Ovary (tissue), 9 donors: Measurements from ENCODE around the gene KLF13. TPM values are rescaled to one million over a fixed set of nuclear protein-coding genes. Genes with fewer than 3 reads are reported as not detected.

ENCODE experiments used
- DNase-seq, 5 donors: peaks; one replicate each; pipeline ENCODE4 v3.0.0-alpha.2; 2019 to 2020
- H3K27ac ChIP-seq, 2 donors: fragments of 200-600 bp; one replicate each; pipeline versions ENCODE4 v1.5.1 to v1.8.0; 2019 to 2022
- H3K27me3 ChIP-seq: fragments of 200-600 bp; one replicate; pipeline ENCODE4 v1.8.0; 2022
- H3K36me3 ChIP-seq: fragments of 200-600 bp; sonication (generic); one replicate; pipeline ENCODE4 v1.5.1; 2019
- H3K4me1 ChIP-seq: one replicate; pipeline ENCODE4 v1.8.1; 2013; ENCODE audit warnings: mild to moderate bottlenecking, moderate library complexity; ENCODE audit not compliant: insufficient read depth
- H3K4me3 ChIP-seq: fragments of 200-600 bp; sonication (generic); one replicate; pipeline ENCODE4 v1.5.1; 2017
- H3K9me3 ChIP-seq, 2 donors: fragments of 200-600 bp in 1 of 2; sonication (generic) in 1 of 2; one replicate each; pipeline versions ENCODE4 v1.5.1 to v1.8.1; 2013 to 2019; ENCODE audit warnings: mild to moderate bottlenecking in 1 of 2, moderate library complexity in 1 of 2
- CTCF ChIP-seq, 3 donors: fragments of 450-650 bp in 2 of 3; fragments of 200-600 bp in 1 of 3; IDR thresholded peaks; one replicate each; pipeline versions ENCODE4 v1.5.1 to v1.8.0; 2016 to 2022; ENCODE audit warnings: antibody characterized with exemption in 3 of 3, mild to moderate bottlenecking in 1 of 3
- EP300 ChIP-seq: sonication (generic); formaldehyde crosslinking; IDR thresholded peaks from one replicate; pipeline ENCODE4 v1.6.1; 2017; ENCODE audit warnings: antibody characterized with exemption
- POLR2A ChIP-seq: fragments of 450-650 bp; IDR thresholded peaks from one replicate; pipeline ENCODE4 v1.6.1; 2017; ENCODE audit warnings: antibody characterized with exemption, mild to moderate bottlenecking, moderate library complexity
- WGBS, 3 donors: extraction: QIAGEN DNeasy Blood & Tissue Kit in 1 of 3; methylation state at CpG; one replicate each; pipeline versions ENCODE4 v1.1.5 to v1.1.7; 2013 to 2017; 5-methylcytosine and 5-hydroxymethylcytosine counted together
- intact Hi-C, 4 donors: fragments of 100-400 bp; cut with DNase I; formaldehyde crosslinking; loops; one replicate each; pipeline versions ENCODE4 v1.11.0 to v1.15.1; 2022 to 2023
- polyA plus RNA-seq, 2 donors: library from polyadenylated mRNA; stranded (reverse); fragments of 200-250 nt in 1 of 2; fragments of 350-450 nt in 1 of 2; fragmentation: Illumina TruSeq in 1 of 2; extraction: RNeasy Lipid Tissue Mini Kit (QIAGEN cat#74804) in 1 of 2; gene quantifications; one replicate each; pipeline ENCODE4 v1.2.3, GENCODE V29; 2013 to 2014
- total RNA-seq, 7 donors: library from RNA; depleted of rRNA in 2 of 7; stranded (reverse); fragments of >200 nt in 2 of 7; fragmentation: NEBNext Ultra II Directional in 3 of 7; extraction: Animal tissue kit (Norgen Biotek cat#: 25700) in 3 of 7; gene quantifications; one replicate each; pipeline versions ENCODE4 v1.1.0 to v1.2.4, GENCODE V29; 2016 to 2023
- donor health status: DM: no; HTN: no; CAD: no; lungs with moderate emphysema.
- donor health status: DM: no; HTN: no; CAD: no.
- donor health status: Bipolar disorder and iron deficiency.
- donor health status: DM: yes; HTN: yes; CAD: no.
- donor health status: DM: no; HTN: no; CAD: no.
- donor health status: DM: yes; HTN: yes; CAD: no.

Gene KLF13
- total and polyA plus RNA-seq, 9 donors = 14.8 to 58.2 (median 36.0) TPM

- no peak for DNase-seq
- 42 to 51% (median 44%) methylated on average over 6 of the region's 6 CpGs for WGBS, 3 donors
- no peak for TF ChIP-seq EP300
- no peak for TF ChIP-seq CTCF (IDR thresholded peaks at IDR 0.05)
- no peak for TF ChIP-seq POLR2A
- Histone ChIP-seq H3K27me3 (no peaks in the 10 kb centered on the region), H3K4me3 (no peak overlapping the region), H3K36me3 (no peaks in the 10 kb centered on the region), H3K9me3 (no peaks in the 10 kb centered on the region), H3K4me1 (no peaks in the 10 kb centered on the region), H3K27ac (peak overlapping the region in 1 of 2 donors; percentile 43)
- intact Hi-C loops = no loop called here
Observed at GRCh38 chr15:31403096-31403495, 76.5 kb downstream of the KLF13 start.

GRCh38 chr15:31403606-31404005 is 77.0 kb downstream of the KLF13 start:
- WGBS, 3 donors = 75 to 79% (median 79%) methylated on average over 5 of the region's 5 CpGs
- intact Hi-C loops = no loop called here
- Histone ChIP-seq H3K4me3 (no peak overlapping the region), H3K27me3 (no peaks in the 10 kb centered on the region), H3K36me3 (no peaks in the 10 kb centered on the region), H3K4me1 (no peaks in the 10 kb centered on the region), H3K27ac (peak overlapping the region in 1 of 2 donors; percentile 4), H3K9me3 (no peaks in the 10 kb centered on the region)
- no peak for DNase-seq
- TF ChIP-seq EP300 (no peak), POLR2A (no peak), CTCF (IDR thresholded peaks at IDR 0.05) (no peak)

GRCh38 chr15:31404345-31404744 is 77.7 kb downstream of the KLF13 start:
- H3K4me1 ChIP-seq = no peaks in the 10 kb centered on the region
- peaks cover 0 to 4% of the 10 kb centered on the region in 2 donors for H3K9me3 ChIP-seq
- DNase-seq = no peak
- no peaks in the 10 kb centered on the region for H3K36me3 ChIP-seq
- TF ChIP-seq POLR2A (no peak), EP300 (no peak), CTCF (IDR thresholded peaks at IDR 0.05) (no peak)
- H3K27ac ChIP-seq = no peak overlapping the region
- WGBS, 3 donors = 82 to 92% (median 87%) methylated on average over 3 of the region's 3 CpGs
- intact Hi-C loops = no loop called here
- H3K27me3 ChIP-seq = no peaks in the 10 kb centered on the region
- H3K4me3 ChIP-seq = no peak overlapping the region

GRCh38 chr15:31405200-31405920 is 78.7 kb downstream of the KLF13 start:
- no peak for DNase-seq
- Histone ChIP-seq H3K9me3 (peaks cover 0 to 4% of the 10 kb centered on the region in 2 donors), H3K4me3 (no peak overlapping the region), H3K36me3 (no peaks in the 10 kb centered on the region), H3K27me3 (no peaks in the 10 kb centered on the region), H3K4me1 (no peaks in the 10 kb centered on the region), H3K27ac (no peak overlapping the region)
- TF ChIP-seq CTCF (IDR thresholded peaks at IDR 0.05) (no peak), POLR2A (no peak), EP300 (no peak)
- intact Hi-C loops = no loop called here
- 86 to 87% (median 86%) methylated on average over 13 of the region's 13 CpGs for WGBS, 3 donors
